Hepatocyte (in vitro differentiated cells): ENCODE results near the gene CDR2L. TPM values are rescaled to one million over a fixed set of nuclear protein-coding genes. Genes with fewer than 3 reads are reported as not detected.
A peak's percentile ranks its signal among the peaks of the same experiment; 100 is the strongest.

Source experiments
- DNase-seq: peaks from one replicate; pipeline ENCODE4 v3.0.0-alpha.2; 2016; ENCODE audit warnings: low spot score
- H2AFZ ChIP-seq: fragments of 200-600 bp; sonication (generic); 2 replicates; pipeline ENCODE4 v1.6.0; 2016; ENCODE audit warnings: antibody characterized with exemption, mild to moderate bottlenecking
- H3K27ac ChIP-seq: fragments of 200-600 bp; sonication (generic); 2 replicates; pipeline ENCODE4 v1.5.1; 2016; ENCODE audit warnings: mild to moderate bottlenecking
- H3K27me3 ChIP-seq: fragments of 200-600 bp; sonication (generic); 2 replicates; pipeline ENCODE4 v1.6.1; 2016
- H3K36me3 ChIP-seq: fragments of 200-600 bp; sonication (generic); replicated peaks from 2 replicates; pipeline ENCODE4 v1.5.1; 2016; ENCODE audit warnings: low read depth; ENCODE audit not compliant: insufficient read depth
- H3K4me1 ChIP-seq: fragments of 200-600 bp; sonication (generic); 2 replicates; pipeline ENCODE4 v1.5.1; 2016; ENCODE audit warnings: mild to moderate bottlenecking, moderate library complexity; ENCODE audit not compliant: insufficient read depth
- H3K4me2 ChIP-seq: fragments of 200-600 bp; sonication (generic); 2 replicates; pipeline ENCODE4 v1.6.0; 2016
- H3K4me3 ChIP-seq: fragments of 200-600 bp; sonication (generic); 2 replicates; pipeline ENCODE4 v1.5.1; 2016; ENCODE audit warnings: mild to moderate bottlenecking
- H3K79me2 ChIP-seq: fragments of 200-600 bp; sonication (generic); 2 replicates; pipeline ENCODE4 v1.6.0; 2017; ENCODE audit warnings: mild to moderate bottlenecking
- H3K9me2 ChIP-seq: fragments of 200-600 bp; sonication (generic); replicated peaks from 2 replicates; pipeline ENCODE4 v1.6.0; 2017; ENCODE audit warnings: mild to moderate bottlenecking; ENCODE audit not compliant: insufficient read depth
- H3K9me3 ChIP-seq: fragments of 200-600 bp; sonication (generic); 2 replicates; pipeline ENCODE4 v1.5.1; 2016; ENCODE audit warnings: low read depth, mild to moderate bottlenecking
- H4K20me1 ChIP-seq: fragments of 200-600 bp; sonication (generic); 2 replicates; pipeline ENCODE4 v1.6.0; 2016; ENCODE audit warnings: mild to moderate bottlenecking; ENCODE audit not compliant: insufficient read depth, poor library complexity, severe bottlenecking
- CTCF ChIP-seq: fragments of 200-600 bp; sonication (generic); IDR thresholded peaks from 2 replicates; pipeline ENCODE4 v1.5.1; 2016; ENCODE audit warnings: antibody characterized with exemption, mild to moderate bottlenecking; ENCODE audit not compliant: poor library complexity
- EZH2 ChIP-seq: fragments of 200-600 bp; sonication (generic); IDR thresholded peaks from 2 replicates; pipeline ENCODE4 v1.6.1; 2016; ENCODE audit warnings: antibody characterized with exemption, mild to moderate bottlenecking, borderline replicate concordance
- EZH2phosphoT487 ChIP-seq: fragments of 200-600 bp; sonication (generic); IDR thresholded peaks from one replicate; pipeline ENCODE4 v1.6.1; 2018; ENCODE audit warnings: antibody characterized with exemption, mild to moderate bottlenecking, low read depth, moderate library complexity; ENCODE audit not compliant: unreplicated experiment, severe bottlenecking
- WGBS: methylation state at CpG from one replicate; pipeline ENCODE4 v1.1.6; 2016; ENCODE audit warnings: low lambda C conversion rate; ENCODE audit errors: missing lambda C conversion rate; 5-methylcytosine and 5-hydroxymethylcytosine counted together
- polyA plus RNA-seq: library from polyadenylated mRNA; unstranded; fragments of >200 nt; fragmentation: Nextera tagmentation; extraction: Ambion mirVana; gene quantifications from 2 replicates; pipeline ENCODE4 v1.2.1, GENCODE V29; 2016
- total RNA-seq: library from RNA; depleted of rRNA; stranded (reverse); fragments of >200 nt; gene quantifications from 2 replicates; pipeline ENCODE4 v1.2.3, GENCODE V29; 2014

Gene CDR2L
- total and polyA plus RNA-seq, 2 experiments from 2014 or later: 16.4 to 17.0 TPM

GRCh38 chr17:75031972-75032719 is 44.7 kb downstream of the CDR2L start:
- TF ChIP-seq CTCF (no peak), EZH2 (no peak), EZH2phosphoT487 (no peak)
- H3K4me1 ChIP-seq: no peaks in the 10 kb centered on the region
- DNase-seq: peak; percentile 71
- H3K27me3 ChIP-seq: no peaks in the 10 kb centered on the region
- no peaks in the 10 kb centered on the region for H3K36me3 ChIP-seq
- no peaks in the 10 kb centered on the region for H3K79me2 ChIP-seq
- peak overlapping the region; percentile 49 for H3K27ac ChIP-seq
- no peaks in the 10 kb centered on the region for H4K20me1 ChIP-seq
- WGBS: 51% methylated on average over 10 of the region's 10 CpGs
- H3K9me2 ChIP-seq: no peaks in the 10 kb centered on the region
- no peak overlapping the region for H3K4me3 ChIP-seq
- H3K4me2 ChIP-seq: peak overlapping the region; percentile 89
- no peak overlapping the region for H2AFZ ChIP-seq
- H3K9me3 ChIP-seq: no peaks in the 10 kb centered on the region

GRCh38 chr17:75032720-75033280 is 45.4 kb downstream of the CDR2L start:
- Histone ChIP-seq H2AFZ (peak overlapping the region; percentile 81), H3K4me2 (peak overlapping the region; percentile 89), H3K79me2 (no peaks in the 10 kb centered on the region), H3K4me1 (no peaks in the 10 kb centered on the region), H3K9me2 (no peaks in the 10 kb centered on the region), H3K9me3 (no peaks in the 10 kb centered on the region), H3K4me3 (peak overlapping the region; percentile 59), H3K36me3 (no peaks in the 10 kb centered on the region), H3K27me3 (no peaks in the 10 kb centered on the region), H3K27ac (peak overlapping the region; percentile 98), H4K20me1 (no peaks in the 10 kb centered on the region)
- TF ChIP-seq EZH2 (no peak), EZH2phosphoT487 (no peak), CTCF (no peak)
- 30% methylated on average over 10 of the region's 13 CpGs for WGBS
- no peak for DNase-seq

GRCh38 chr17:75033346-75034235 is 46.2 kb downstream of the CDR2L start:
- H3K79me2 ChIP-seq: no peaks in the 10 kb centered on the region
- H2AFZ ChIP-seq: peak overlapping the region; percentile 81
- H3K4me2 ChIP-seq: peak overlapping the region; percentile 89
- WGBS: 3% methylated on average over 34 of the region's 36 CpGs
- TF ChIP-seq CTCF: no peak
- no peak for TF ChIP-seq EZH2phosphoT487
- TF ChIP-seq EZH2: no peak
- H3K4me3 ChIP-seq: peak overlapping the region; percentile 95
- peak; percentile 97 for DNase-seq
- no peaks in the 10 kb centered on the region for H4K20me1 ChIP-seq
- no peaks in the 10 kb centered on the region for H3K9me3 ChIP-seq
- H3K27ac ChIP-seq: peak overlapping the region; percentile 98
- H3K9me2 ChIP-seq: no peaks in the 10 kb centered on the region
- H3K36me3 ChIP-seq: no peaks in the 10 kb centered on the region
- no peaks in the 10 kb centered on the region for H3K27me3 ChIP-seq
- H3K4me1 ChIP-seq: no peaks in the 10 kb centered on the region
